Activated effector memory CD4-positive, alpha-beta T cell treated with Interleukin-2 at 50 U/mL for 16 hours (primary cell): ENCODE data around the gene APCDD1L.

Experiments
- DNase-seq: peaks from one replicate; pipeline ENCODE4 v3.0.0-alpha.2; 2020

The APCDD1L gene

GRCh38 chr20:58483470-58483869 is 31.7 kb downstream of the APCDD1L start:
- DNase-seq, result no peak

- no peak for DNase-seq
Observed at GRCh38 chr20:58483051-58483450, 32.1 kb downstream of the APCDD1L start.

- no peak for DNase-seq
Observed at GRCh38 chr20:58482416-58482815, 32.8 kb downstream of the APCDD1L start.

GRCh38 chr20:58481481-58482021 is 33.6 kb downstream of the APCDD1L start:
- peak; percentile 33 for DNase-seq

GRCh38 chr20:58480551-58481336 is 34.5 kb downstream of the APCDD1L start:
- no peak for DNase-seq

GRCh38 chr20:58479726-58480440 is 35.3 kb downstream of the APCDD1L start:
- no peak for DNase-seq

GRCh38 chr20:58478141-58478805 is 36.9 kb downstream of the APCDD1L start:
- no peak for DNase-seq

GRCh38 chr20:58475466-58475865 is 39.7 kb downstream of the APCDD1L start:
- no peak for DNase-seq

- no peak for DNase-seq
Observed at GRCh38 chr20:58473453-58474425, 41.5 kb downstream of the APCDD1L start.

- no peak for DNase-seq
Observed at GRCh38 chr20:58472273-58473018, 42.8 kb downstream of the APCDD1L start.

- no peak for DNase-seq
Observed at GRCh38 chr20:58471193-58472164, 43.7 kb downstream of the APCDD1L start.

GRCh38 chr20:58470336-58471192 is 44.6 kb downstream of the APCDD1L start:
- DNase-seq, result no peak

- DNase-seq, result no peak
Observed at GRCh38 chr20:58469616-58470015, 45.6 kb downstream of the APCDD1L start.

- no peak for DNase-seq
Observed at GRCh38 chr20:58467572-58468527, 47.3 kb downstream of the APCDD1L start.

GRCh38 chr20:58466729-58467571 is 48.2 kb downstream of the APCDD1L start:
- no peak for DNase-seq

- no peak for DNase-seq
Observed at GRCh38 chr20:58466095-58466708, 49.0 kb downstream of the APCDD1L start.

GRCh38 chr20:58464838-58465237 is 50.4 kb downstream of the APCDD1L start:
- DNase-seq, result no peak
